GM12872 (cell line): ENCODE results near the gene XRCC5.

Experiments used
- CTCF ChIP-seq: IDR thresholded peaks from 3 replicates; pipeline ENCODE4 v1.5.1; 2011; ENCODE audit warnings: low read depth, mild to moderate bottlenecking, low read length, moderate library complexity; ENCODE audit not compliant: insufficient read depth

Gene XRCC5

GRCh38 chr2:216121255-216121654 is 12.1 kb downstream of the XRCC5 start:
- TF ChIP-seq CTCF, result no peak

GRCh38 chr2:216126943-216127342 is 17.8 kb downstream of the XRCC5 start:
- TF ChIP-seq CTCF, result no peak

- TF ChIP-seq CTCF, result no peak
These were observed 21.3 kb downstream of the XRCC5 start for GRCh38 chr2:216130346-216130971.

- TF ChIP-seq CTCF, result no peak
These were observed 22.2 kb downstream of the XRCC5 start for GRCh38 chr2:216131175-216131926.

- no peak for TF ChIP-seq CTCF
These were observed 23.4 kb downstream of the XRCC5 start for GRCh38 chr2:216132585-216132984.

- TF ChIP-seq CTCF, result no peak
These were observed 24.2 kb downstream of the XRCC5 start for GRCh38 chr2:216133397-216133796.

- TF ChIP-seq CTCF, result no peak
These were observed 25.9 kb downstream of the XRCC5 start for GRCh38 chr2:216134958-216135541.
